ENCODE data around the gene SERPINB6. TPM values are rescaled to one million over a fixed set of nuclear protein-coding genes. Genes with fewer than 3 reads are reported as not detected.

Gene SERPINB6
- total RNA-seq, 1 experiment from 2014 or later: 68.0 TPM

DNA sequence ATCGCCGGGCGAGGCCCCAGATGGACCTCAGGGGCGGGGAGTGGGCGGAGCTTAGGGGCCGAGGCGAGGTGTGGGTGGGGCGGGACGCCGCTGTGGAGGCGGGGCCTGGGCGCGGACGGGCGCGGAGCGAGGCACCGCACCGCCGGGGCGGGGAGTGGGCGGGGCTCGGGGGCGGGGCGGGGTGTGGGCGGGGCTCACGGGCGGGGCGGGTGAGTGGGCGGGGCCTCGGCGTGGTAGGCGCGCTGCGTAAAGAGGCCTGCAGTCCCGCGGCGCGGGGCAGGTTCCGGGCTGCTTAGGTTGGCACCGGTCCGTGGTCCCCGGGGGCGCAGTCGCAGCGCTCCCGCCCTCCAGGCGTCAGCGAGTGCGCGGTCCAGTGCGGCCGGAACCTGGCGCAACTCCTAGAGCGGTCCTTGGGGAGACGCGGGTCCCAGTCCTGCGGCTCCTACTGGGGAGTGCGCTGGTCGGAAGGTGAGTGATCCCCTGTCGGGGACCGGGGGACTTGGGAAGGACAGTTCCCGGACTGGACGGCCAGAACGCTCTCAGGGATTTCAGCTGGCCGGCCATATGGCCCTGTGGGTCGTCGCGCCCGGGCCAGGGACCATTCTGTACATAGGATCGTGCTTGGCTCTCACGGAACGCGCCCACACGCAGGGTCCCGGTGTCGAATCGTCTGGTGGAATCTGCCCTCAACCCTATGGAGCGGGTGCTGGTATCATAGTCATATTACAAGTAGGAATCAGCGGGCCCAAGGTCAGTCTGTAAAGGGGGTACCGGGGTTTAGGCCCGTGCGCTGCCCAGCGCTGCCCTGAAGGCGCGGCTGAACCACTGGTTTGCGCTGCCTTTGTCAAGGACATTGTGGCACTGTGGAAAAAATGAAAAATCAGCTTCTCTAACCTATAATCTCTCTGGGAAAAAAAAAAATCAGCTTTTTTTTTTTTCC is 28.5 kb upstream of the SERPINB6 start, which contains the start of gene NQO2:
TSS of gene NQO2 (plus strand) at position 277 of the 940 bp plus-strand sequence. CDS start 6,659 bp downstream, outside the sequence.
- DNase-seq (ENCODE audit: low spot score): peak; percentile 91

DNA sequence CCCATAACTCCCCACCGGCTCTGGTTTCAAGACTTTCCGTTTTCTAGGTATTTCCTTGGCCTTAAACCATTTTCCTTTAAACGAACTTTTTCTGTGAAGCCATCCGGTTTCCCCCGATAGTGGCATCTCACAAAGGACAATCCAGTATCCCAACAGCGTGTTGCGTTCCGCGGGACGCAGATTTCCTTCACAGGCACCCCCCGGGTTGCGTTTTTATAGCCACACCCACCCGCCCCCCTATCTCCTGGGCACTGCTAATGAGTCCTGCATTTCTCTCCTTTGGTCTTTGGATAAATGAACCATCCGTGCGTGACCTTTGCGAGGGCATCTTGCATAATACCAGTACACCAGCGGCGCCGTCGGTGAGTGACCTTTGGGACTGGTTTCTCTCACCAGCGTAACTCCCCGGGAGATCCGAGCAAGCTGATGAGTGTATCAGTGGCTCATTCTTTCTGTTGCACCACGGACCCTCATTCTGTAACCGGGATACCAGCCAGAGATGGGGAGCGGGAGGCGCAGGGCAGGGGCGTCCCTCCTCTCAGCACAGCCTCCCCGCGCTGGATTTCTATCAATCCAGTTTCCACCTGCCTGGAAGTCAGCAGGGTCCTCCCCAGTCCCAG is 27.7 kb upstream of the SERPINB6 start:
- DNase-seq (ENCODE audit: low spot score): no peak

DNA sequence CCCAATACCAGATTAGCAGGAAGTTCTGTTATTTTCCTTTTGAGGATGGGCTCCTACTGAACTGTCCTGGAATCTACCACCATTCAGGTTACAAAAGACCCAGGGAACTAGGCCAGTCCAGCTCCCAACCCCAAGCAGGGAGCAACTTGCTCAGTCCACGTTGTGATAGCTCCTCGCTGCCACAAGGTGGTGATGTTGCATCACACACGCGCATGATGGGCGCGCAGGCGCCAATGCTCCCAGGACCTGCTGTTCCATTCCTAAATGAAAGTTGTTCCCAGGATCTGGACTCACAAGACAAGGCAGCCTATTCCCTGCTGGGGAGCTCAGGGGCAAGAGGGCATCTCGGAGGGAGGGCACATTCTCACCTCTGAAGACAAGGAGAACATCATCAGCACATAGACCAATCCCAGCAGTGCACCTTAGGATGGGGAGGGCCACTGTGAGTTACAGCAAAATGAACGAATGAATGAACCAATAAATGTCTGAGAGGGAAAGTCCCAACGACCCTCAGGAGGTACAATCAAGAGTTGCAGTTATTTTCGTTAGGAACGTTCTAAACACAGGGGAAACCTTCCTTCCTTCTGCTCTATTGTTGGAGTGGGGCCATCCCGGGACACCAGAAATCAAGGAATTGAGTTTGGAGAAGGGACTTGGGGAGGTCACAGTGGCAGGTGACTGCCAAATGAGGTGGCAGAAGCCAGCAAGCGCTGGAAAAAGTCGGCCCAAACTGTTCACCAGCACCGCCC is 27.1 kb upstream of the SERPINB6 start:
- peak; percentile 19 for DNase-seq (ENCODE audit: low spot score)

DNA sequence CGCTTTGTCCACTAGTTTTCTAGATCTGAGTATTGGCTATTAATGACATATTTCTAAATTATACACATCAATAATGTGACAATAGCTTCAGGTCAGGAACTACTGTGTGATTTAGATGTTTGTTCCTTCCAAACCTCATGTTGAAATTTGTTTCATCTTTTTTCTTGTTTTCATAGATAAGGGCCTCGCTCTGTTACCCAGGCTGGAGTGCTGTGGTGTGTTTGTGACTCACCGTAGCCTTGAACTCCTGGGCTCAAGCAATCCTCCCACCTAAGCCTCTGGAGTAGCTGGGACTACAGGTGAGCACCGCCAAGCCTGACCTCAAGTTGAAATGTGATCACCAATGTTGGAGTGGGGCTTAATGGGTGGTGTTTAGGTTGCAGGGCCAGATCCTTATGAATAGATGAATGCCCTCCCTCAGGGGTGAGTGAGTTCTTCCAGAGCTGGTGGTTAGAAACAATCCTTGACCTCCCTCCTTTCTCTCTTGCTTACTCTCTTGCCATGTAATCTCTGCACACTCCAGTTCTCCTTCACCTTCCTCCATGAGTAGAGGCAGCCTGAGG is 22.5 kb upstream of the SERPINB6 start:
- DNase-seq (ENCODE audit: low spot score): no peak

DNA sequence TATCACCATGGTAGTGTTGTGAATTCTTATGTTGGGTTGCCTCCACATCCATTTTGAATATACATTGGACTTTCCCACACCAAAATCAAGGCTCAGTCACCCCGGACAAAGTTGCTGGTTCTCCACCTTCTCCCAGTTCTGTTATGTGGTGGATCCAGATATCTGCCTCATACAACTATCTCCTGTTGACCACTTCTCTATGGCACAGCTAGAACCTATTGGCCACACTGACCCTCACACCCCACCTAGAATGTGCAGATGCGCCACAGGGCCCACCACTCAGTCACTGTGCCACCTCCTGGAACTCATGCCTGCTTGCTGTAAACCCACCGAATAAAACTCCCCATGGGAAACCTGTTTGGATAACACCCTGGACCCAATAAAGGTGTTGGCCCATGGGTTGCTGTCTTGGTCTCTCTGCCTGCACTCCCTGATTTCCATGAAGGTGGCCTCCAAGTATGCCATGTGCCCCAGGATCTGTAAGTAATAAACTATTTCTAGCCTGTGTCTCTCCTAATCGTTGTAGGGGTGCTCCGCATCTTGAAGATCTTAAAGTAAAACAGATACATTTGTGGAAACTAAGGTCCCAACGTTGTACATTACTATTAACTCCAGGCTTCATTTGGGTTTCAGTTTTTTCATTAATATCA is 21.1 kb upstream of the SERPINB6 start:
- no peak for DNase-seq (ENCODE audit: low spot score)

DNA sequence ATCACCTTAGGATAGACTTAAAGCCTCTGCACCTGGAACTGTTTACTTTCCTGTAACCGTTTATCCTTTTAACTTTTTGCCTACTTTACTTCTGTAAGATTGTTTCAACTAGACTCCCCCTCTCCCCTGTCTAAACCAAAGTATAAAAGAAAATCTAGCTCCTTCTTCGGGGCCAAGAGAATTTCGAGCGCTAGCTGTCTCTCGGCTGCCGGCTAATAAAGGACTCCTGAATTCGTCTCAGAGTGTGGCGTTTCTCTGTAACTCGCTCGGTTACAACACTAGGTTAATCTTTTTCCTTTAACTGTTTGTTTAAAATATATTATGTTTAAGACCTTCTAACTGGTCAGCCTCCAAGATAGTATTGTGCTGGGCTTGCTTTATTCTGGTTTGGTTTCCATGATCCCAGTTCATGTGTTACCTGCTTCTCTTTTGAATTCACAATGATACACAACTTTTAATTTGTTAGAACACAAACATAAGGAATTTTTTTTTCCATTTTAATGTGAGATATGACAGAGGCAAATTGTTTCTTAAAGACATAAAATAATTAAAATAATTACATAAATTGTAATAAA is 19.7 kb upstream of the SERPINB6 start:
- no peak for DNase-seq (ENCODE audit: low spot score)

DNA sequence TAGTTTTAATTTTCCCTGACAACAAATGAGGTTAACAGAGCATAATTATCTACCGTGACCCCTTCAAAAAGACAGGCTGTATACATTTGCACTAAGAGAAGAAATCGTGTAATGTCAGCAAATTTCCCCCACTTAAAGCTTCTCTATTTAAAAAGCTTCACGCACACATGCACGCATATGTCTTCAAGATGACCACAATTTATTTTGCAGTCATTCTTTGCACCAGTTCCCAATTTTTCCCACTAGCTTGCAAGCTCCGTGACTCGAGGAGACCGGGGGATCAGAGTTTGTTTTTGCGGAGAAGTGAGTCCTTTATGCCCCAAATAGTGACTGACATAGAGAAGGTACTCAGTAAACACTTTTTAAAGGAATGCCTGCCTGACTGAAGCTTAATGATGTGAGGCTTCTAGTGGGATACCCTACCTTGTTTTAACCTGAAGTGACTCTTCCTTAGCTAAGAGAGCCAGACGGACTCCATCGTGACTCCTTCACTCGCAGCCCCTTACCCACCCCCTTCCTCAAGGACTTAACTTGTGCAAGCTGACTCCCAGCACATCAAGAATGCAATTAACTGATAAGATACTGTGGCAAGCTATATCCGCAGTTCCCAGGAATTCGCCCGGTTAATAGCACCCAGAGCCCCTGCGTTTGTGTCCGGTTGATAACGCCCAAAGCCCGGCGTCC is 19.0 kb upstream of the SERPINB6 start:
- DNase-seq (ENCODE audit: low spot score): peak; percentile 69

DNA sequence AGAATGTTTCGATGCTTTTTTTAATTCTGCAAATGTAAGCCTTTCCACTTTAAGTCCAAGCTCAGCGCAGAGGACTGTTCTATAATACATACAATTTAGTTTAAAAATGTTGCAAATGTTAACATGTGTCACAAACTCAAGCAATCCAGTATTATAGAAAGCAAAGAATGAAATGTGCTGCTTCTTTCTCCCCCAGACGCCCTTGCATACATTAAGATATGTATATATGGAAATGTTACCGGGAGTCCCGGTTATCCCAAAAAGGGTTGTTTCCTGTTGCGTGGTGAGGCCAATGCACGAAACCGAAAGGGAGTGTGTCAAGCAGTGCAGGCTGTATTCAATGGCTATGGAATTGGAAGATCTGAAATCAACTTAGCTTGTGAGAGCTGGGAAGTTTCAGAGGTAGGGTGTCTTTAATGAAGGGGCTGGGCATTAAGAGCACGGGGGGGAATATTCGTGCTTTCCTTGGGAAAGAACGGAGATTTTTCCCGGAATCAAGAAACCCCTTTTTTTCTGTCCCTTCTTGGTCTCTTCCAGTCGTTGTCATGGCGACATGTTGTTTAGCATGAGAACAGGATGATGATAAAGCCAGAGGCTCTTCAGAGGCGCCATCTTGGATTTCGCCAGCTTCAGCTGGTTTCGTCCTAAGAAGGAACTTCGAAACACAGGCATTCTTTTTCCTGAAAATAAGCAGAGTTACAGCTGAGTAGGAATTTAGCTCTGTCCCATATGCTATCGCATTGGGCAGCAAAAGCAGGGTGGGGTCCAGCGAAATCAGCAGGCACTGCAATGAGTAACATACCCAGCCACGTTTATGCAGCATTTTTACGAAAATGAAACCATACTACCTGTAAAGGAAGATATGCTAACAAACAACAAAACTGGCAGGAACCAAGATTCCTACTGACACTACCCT is 18.2 kb upstream of the SERPINB6 start:
- DNase-seq (ENCODE audit: low spot score): peak; percentile 99

DNA sequence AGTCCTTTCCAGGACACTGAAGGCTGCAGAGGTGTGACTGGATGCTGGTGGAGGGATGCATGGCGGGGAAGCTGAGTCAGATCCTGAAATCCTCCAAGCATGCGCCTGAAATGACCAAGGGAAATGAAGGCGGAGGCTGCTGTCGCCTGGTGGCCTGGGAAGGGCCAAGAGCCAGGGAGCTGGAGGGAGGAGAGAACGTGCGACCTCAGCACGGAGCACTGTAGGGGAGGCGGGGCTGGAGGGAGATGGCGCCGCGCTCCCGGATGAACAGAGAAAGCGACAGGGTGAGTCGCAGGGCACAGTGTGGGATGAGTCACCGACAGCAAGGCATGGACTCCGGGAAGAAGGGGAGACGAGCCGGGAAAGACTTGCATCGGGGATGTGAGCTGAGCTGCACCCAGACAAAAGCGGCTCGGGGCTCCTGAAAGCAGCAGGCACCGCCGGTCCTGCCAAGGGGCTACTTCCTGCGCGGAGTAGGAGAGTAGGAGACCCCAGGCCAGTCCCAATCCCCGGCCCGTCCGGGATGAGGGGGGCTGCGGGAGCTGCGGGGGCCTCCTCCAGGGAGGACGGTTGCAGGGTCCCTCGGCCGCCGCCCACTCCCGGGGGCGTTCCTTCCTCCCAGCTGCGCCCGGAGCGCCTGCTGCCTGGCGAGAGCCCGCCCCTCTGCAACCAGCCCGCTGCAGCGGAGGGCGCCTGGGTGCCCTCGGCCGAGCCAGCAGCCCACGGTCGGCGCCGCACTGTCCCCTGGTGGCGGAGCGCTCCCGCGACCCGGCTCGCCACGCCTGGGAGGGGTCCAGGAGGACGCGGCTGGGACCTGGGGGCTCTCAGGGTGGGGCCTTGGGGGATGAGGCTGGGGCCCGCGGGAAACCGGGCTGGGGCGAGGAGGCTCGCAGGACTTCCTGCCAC is 17.3 kb upstream of the SERPINB6 start:
- DNase-seq (ENCODE audit: low spot score): peak; percentile 90

DNA sequence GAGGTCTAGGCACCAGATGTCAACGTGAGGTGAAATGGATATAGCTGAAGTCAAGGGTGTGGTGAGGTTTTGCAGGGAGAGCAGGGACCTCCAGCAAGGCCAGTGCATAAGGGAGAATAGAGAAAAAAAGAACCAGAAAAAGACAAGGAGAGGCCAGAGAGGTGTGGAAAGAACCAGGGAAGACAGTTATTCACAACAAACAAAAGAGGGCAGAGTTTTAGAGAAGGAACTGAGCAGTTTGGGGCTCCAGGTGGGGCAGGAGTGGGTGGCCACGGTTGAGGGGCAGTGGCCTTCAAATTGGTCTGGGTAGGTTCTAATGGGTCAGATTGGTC is 16.7 kb upstream of the SERPINB6 start:
- no peak for DNase-seq (ENCODE audit: low spot score)

DNA sequence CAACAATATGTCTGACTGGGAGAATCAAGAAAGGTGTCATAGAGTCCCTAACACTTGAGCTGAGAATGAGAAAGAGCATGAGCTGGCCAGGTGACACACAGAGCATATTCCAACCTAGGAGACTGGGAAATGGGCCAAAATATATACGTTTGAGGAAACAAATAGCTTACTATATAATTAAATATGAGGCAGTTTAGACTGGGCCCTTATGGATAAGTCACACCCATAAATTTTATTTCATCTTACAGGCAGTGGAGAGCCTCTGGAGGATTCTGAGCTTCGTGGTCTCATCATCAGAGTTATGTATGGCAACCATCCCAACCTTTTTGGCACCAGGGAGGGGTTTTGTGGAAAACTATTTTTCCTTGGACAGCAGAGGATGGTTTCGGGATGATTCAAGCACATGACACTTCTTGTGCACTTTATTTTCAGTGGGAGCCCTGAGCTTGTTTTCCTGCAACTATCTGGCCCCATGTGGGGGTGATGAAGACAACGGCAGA is 15.4 kb upstream of the SERPINB6 start:
- peak; percentile 53 for DNase-seq (ENCODE audit: low spot score)

DNA sequence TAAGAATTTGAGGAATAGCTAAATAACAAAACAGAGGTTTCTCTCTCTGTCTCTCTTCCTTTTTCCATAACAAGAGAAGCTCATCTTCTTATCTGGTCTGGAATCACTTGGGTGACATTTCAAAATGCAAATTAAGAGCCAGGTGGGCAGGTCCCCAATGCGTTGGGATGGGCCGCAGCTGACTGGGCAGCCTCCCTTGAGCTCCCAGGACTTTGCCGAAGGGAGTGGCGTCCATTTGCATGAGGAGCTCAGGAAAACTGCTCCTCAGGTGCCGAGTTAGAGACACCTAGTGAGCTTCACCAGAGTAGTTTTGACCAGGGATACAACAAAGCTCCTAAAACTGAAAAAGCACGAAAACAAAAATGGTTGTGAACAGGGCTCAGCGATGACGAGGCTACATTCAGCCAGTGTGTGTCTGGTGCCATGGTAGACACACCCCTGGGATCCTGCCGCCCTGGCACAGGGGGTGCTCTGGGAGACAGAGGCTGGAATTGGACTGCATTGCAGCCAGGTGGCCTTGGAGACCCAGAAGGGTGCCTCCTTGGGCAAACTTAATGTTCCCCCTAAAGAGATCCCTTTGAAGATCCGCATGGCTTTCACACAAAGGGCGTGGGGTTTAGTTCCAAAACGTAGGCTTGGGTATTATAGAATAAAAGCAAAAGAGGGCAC is 13.5 kb upstream of the SERPINB6 start:
- no peak for DNase-seq (ENCODE audit: low spot score)

DNA sequence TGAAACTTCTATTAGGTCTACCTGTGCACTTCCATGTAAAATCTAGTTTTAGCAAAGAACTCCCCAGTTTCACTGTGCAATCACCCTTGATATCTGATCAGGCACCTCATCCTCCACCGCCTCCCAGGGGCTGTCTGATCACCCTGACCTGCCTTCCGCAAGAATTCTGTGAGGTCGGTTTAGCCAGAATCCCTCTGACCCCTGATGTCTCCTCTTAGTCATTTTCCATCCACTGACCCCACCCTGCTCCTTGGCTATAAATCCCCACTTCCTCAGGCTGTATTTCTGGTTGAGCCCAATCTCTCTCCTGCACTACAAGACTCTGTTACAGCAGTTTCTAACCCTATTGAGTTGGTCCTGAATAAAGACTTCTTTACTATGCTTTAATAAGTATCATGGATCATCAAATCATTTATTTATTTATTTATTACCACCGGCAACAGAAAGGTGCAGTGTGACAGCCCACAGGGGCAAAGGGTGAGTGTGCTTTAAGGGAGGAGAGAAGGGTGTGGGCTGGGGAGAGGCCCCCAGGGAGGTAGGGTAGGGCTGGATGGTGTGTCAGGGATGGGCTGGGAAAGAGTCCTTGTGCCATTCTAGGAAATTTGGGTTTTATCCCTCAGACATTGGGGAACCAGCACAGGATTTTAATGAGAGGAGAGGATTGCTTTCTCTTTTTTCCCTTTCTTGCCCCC is 11.2 kb upstream of the SERPINB6 start:
- peak; percentile 7 for DNase-seq (ENCODE audit: low spot score)

DNA sequence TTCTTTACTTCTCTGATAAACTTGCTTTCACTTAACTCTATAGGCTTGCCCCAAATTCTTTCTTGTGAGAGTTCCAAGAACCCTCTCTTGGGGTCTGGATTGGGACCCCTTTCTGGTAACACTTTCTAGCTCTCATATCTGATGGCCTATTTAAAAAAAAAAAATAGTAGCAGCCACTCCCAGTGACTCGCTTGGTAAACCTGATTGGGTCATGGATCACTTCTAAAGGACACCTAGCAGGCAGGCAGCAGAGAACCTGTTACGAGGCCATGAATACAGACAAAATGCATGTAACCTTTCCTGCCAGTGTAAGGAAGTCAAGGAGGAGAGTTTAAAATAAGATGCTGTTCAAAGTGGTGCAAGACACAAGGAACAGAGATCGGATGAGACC is 9.1 kb upstream of the SERPINB6 start:
- no peak for DNase-seq (ENCODE audit: low spot score)

DNA sequence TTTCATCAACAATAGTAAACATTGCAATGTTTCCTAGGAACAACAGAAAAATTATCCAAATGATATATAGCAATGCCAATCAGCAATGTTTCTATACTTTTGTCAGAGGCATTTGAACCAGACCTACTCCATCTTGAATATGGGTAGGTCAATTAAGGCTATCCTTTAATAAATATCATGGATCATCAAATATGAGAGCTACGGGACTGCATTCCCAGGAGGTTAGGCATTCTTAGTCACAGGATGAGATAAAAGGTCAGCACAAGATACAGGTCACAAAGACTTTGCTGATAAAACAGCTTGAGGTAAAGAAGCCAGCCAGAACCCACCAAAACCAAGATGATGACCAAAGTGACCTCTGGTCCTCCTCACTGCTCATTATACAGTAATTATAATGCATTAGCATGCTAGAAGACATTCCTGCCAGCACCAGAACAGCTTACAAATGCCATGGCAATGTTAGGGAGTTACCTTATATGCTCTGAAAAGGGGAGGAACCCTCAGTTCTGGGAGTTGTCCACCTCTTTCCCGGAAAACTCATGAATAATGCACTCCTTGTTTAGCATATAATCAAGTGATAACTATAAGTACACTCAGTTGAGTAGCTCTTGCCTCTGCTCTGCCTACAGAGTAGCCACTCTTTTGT is 8.6 kb upstream of the SERPINB6 start:
- DNase-seq (ENCODE audit: low spot score): no peak

DNA sequence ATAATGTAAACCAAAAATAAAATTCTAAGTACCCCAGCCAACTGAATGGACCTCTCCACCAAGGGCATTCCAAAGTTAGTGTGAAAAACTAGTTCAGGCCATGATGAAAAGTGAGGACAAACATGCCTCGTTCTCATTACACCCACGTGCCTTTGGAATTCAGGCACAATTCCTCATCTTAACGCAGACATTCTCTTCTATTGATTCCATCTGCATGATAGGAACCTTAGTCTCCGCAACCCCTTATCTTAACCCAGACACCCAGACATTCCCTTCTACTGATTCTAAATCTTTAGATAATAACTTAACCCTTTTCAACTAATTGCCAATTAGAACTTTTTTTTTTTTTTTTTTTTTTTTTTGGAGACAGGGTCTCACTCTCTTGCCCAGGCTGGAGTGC is 7.6 kb upstream of the SERPINB6 start:
- DNase-seq (ENCODE audit: low spot score): no peak
